ENCODE results near the gene PTPRE. TPM values are rescaled to one million over a fixed set of nuclear protein-coding genes. Genes with fewer than 3 reads are reported as not detected.

The PTPRE gene
- total RNA-seq, 1 donor from 2014 or later: 13.8 TPM

DNA sequence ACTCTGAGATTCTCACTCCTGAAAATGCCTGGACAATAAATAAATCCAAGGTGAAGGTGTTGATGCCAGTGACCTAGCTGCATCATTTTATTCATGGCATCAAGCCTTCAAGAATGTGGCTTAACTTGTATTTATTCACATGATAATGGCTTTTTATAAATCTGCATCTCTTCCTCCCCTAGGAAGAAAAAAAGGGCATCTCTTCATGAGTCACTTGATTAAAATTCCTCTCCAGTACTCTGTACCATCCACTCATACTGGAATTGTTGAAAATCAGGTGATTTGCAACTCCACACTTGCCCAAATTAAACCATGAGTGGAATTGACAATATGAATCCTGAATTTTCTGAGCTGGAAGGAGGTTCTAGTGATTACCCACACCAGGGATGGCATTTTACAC lies 30.2 kb downstream of the PTPRE start:
- H3K4me1 ChIP-seq: peaks cover 22% of the 10 kb centered on the region
- H3K4me3 ChIP-seq: no peak overlapping the region
- H3K27me3 ChIP-seq (ENCODE audit: low read depth): no peaks in the 10 kb centered on the region
- no peak for TF ChIP-seq CTCF (IDR thresholded peaks at IDR 0.05; ENCODE audit: borderline replicate concordance)
- peaks cover 12% of the 10 kb centered on the region for H3K9me3 ChIP-seq (replicated peaks)
- intact Hi-C loops (cut with micrococcal nuclease): no loop called here
- no peak overlapping the region for H3K27ac ChIP-seq (replicated peaks)
- H3K36me3 ChIP-seq: peaks cover 9% of the 10 kb centered on the region
- DNase-seq: no peak

- H3K27ac ChIP-seq (replicated peaks): no peak overlapping the region
- no peak for TF ChIP-seq CTCF (IDR thresholded peaks at IDR 0.05; ENCODE audit: borderline replicate concordance)
- H3K27me3 ChIP-seq (ENCODE audit: low read depth): no peaks in the 10 kb centered on the region
- H3K4me1 ChIP-seq: peaks cover 27% of the 10 kb centered on the region
- DNase-seq: no peak
- peaks cover 2% of the 10 kb centered on the region for H3K36me3 ChIP-seq
- H3K9me3 ChIP-seq (replicated peaks): peaks cover 3% of the 10 kb centered on the region
- intact Hi-C loops (cut with micrococcal nuclease): no loop called here
- H3K4me3 ChIP-seq: no peak overlapping the region
Measured at GRCh38 chr10:127937915-127938463, 31.1 kb downstream of the PTPRE start.

- no peaks in the 10 kb centered on the region for H3K36me3 ChIP-seq
- H3K4me3 ChIP-seq: no peak overlapping the region
- no peaks in the 10 kb centered on the region for H3K27me3 ChIP-seq (ENCODE audit: low read depth)
- intact Hi-C loops (cut with micrococcal nuclease): no loop called here
- no peak for DNase-seq
- H3K9me3 ChIP-seq (replicated peaks): no peaks in the 10 kb centered on the region
- no peak overlapping the region for H3K27ac ChIP-seq (replicated peaks)
- no peak for TF ChIP-seq CTCF (IDR thresholded peaks at IDR 0.05; ENCODE audit: borderline replicate concordance)
- peaks cover 38% of the 10 kb centered on the region for H3K4me1 ChIP-seq
Measured at GRCh38 chr10:127939786-127940330, 33.0 kb downstream of the PTPRE start.

DNA sequence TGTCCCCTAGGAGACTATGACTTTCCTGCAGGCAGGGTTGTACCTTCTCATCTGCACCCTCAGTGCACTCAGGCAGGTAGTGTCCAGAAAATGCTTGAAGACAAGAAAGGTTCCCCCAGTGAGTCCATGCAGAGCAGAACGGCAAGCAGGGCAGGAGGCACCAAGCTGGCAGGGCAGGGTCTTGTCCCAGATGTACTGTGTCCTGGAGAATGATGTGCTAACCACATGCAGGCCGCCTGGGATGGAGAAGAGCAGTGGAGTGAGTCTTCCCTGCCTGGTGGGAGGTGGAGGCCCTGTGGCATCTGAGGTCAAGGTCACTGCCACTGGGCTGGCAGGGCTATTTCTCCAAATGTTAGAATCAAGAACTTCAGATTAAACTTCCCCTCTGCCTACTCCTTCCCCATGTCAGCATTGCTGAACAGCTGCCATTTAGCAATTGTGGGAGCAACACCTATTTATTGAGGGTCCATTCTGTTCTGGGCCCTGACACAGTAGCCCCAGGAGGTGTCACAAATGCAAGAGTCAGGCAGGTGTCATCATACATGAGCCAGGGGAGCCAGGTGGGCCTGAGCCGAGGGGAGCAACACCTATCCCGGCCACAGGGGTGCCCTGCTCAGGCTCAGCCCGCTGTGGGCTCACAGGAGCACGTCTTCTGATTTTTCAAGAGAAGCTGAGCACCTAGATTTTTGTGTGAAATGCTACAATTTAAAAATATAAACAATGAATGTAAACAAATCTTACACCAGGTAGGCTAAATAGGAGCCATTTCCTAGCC lies 34.1 kb downstream of the PTPRE start:
- no peak overlapping the region for H3K27ac ChIP-seq (replicated peaks)
- no peaks in the 10 kb centered on the region for H3K9me3 ChIP-seq (replicated peaks)
- no peak for TF ChIP-seq CTCF (IDR thresholded peaks at IDR 0.05; ENCODE audit: borderline replicate concordance)
- no peaks in the 10 kb centered on the region for H3K27me3 ChIP-seq (ENCODE audit: low read depth)
- DNase-seq: no peak
- H3K36me3 ChIP-seq: no peaks in the 10 kb centered on the region
- H3K4me3 ChIP-seq: no peak overlapping the region
- peaks cover 50% of the 10 kb centered on the region for H3K4me1 ChIP-seq
- intact Hi-C loops (cut with micrococcal nuclease): no loop called here

DNA sequence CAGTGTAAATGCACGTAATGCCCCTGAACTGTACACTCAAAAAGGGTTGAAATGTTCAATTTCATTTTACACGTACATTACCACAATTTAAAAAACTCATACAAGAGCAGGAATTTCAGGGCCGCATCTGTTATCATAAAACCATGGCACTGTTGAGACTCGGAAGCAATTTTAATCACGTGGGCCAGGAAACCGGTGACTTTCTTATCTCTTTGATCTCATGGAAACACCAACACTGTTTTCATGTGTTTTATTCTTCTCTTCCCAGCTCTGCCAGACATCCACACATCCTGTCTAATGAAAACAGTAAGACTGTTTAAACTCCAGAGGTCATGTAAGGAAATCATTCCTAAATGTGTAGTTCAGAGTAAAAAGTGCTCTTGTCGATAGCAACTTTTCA lies 35.9 kb downstream of the PTPRE start:
- Histone ChIP-seq H3K9me3 (replicated peaks) (no peaks in the 10 kb centered on the region), H3K4me3 (no peak overlapping the region), H3K27me3 (ENCODE audit: low read depth) (no peaks in the 10 kb centered on the region), H3K27ac (replicated peaks) (no peak overlapping the region), H3K36me3 (no peaks in the 10 kb centered on the region), H3K4me1 (peaks cover 61% of the 10 kb centered on the region)
- intact Hi-C loops (cut with micrococcal nuclease): no loop called here
- no peak for TF ChIP-seq CTCF (IDR thresholded peaks at IDR 0.05; ENCODE audit: borderline replicate concordance)
- no peak for DNase-seq
